ENCODE measurements around the gene AQP12B.

Gene AQP12B

DNA sequence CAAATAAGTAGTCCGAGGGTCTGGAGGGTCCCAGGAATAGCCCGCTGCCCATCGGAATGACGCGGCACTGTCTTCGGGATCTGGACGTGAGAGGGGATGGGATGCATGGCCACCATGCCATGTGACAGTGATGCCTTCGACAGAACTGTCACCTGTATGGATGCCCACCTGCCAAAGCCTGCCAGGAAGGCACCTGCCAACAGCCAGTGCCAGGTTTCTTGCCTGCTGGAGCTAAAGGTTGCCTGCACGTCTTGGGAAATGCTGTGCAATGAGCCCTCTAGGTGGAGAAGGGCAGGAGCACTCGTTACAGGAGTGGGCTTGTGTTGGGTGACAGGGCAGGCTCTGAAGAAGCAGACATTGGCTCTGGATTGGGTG lies 36.9 kb downstream of the AQP12B start:
- H3K27me3 ChIP-seq (ENCODE audit: insufficient read depth, low read depth), result peaks cover 28% of the 10 kb centered on the region

DNA sequence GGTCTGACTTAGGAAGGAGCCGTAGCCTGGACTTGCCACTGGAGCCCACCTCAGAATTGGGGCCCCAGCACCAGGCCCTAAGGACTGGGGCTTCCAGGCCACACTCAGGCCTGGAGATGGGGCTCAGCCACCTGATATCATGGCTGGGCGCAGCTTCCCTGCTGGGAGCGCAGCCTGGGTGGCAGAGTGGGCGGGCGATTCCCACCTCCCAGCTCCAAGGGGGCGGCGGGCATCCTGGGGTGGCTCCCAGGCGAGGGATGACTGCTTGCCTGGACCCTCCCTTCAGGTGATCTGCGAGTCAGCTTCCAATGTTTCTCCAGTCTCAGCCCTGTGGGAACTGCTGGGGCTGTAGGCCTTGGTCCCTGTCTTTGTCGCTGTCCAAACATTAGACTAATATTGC lies 37.3 kb downstream of the AQP12B start:
- Histone ChIP-seq H3K4me1 (ENCODE audit: low read depth, poor library complexity, severe bottlenecking) (no peaks in the 10 kb centered on the region), H3K27me3 (ENCODE audit: insufficient read depth, low read depth) (peaks cover 28% of the 10 kb centered on the region), H3K9ac (no peak overlapping the region), H2AFZ (ENCODE audit: low read depth) (no peak overlapping the region), H3K4me3 (IDR thresholded peaks at IDR 0.05; ENCODE audit: insufficient read depth, low read depth, low read length) (no peak overlapping the region), H4K20me1 (ENCODE audit: insufficient read depth) (no peaks in the 10 kb centered on the region), H3K79me2 (ENCODE audit: insufficient read depth, low read depth) (no peaks in the 10 kb centered on the region), H3K27ac (no peak overlapping the region), H3K36me3 (ENCODE audit: insufficient read depth) (no peaks in the 10 kb centered on the region), H3K4me2 (no peak overlapping the region)
- TF ChIP-seq, protein P1, sequence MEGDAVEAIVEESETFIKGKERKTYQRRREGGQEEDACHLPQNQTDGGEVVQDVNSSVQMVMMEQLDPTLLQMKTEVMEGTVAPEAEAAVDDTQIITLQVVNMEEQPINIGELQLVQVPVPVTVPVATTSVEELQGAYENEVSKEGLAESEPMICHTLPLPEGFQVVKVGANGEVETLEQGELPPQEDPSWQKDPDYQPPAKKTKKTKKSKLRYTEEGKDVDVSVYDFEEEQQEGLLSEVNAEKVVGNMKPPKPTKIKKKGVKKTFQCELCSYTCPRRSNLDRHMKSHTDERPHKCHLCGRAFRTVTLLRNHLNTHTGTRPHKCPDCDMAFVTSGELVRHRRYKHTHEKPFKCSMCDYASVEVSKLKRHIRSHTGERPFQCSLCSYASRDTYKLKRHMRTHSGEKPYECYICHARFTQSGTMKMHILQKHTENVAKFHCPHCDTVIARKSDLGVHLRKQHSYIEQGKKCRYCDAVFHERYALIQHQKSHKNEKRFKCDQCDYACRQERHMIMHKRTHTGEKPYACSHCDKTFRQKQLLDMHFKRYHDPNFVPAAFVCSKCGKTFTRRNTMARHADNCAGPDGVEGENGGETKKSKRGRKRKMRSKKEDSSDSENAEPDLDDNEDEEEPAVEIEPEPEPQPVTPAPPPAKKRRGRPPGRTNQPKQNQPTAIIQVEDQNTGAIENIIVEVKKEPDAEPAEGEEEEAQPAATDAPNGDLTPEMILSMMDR (conservative IDR thresholded peaks at IDR 0.05; ENCODE audit: low read depth, low read length), result no peak

More for the DNA sequence above, 36.9 kb downstream of the AQP12B start:
- H3K4me1 ChIP-seq (ENCODE audit: low read depth, poor library complexity, severe bottlenecking), result no peaks in the 10 kb centered on the region
- H3K4me2 ChIP-seq, result no peak overlapping the region
- H3K36me3 ChIP-seq (ENCODE audit: insufficient read depth), result no peaks in the 10 kb centered on the region
- no peak overlapping the region for H2AFZ ChIP-seq (ENCODE audit: low read depth)
- H3K27ac ChIP-seq, result no peak overlapping the region
- H3K79me2 ChIP-seq (ENCODE audit: insufficient read depth, low read depth), result no peaks in the 10 kb centered on the region
- H4K20me1 ChIP-seq (ENCODE audit: insufficient read depth), result no peaks in the 10 kb centered on the region
- no peak overlapping the region for H3K9ac ChIP-seq
- TF ChIP-seq, protein P1 (conservative IDR thresholded peaks at IDR 0.05; ENCODE audit: low read depth, low read length), result no peak
- no peak overlapping the region for H3K4me3 ChIP-seq (IDR thresholded peaks at IDR 0.05; ENCODE audit: insufficient read depth, low read depth, low read length)

DNA sequence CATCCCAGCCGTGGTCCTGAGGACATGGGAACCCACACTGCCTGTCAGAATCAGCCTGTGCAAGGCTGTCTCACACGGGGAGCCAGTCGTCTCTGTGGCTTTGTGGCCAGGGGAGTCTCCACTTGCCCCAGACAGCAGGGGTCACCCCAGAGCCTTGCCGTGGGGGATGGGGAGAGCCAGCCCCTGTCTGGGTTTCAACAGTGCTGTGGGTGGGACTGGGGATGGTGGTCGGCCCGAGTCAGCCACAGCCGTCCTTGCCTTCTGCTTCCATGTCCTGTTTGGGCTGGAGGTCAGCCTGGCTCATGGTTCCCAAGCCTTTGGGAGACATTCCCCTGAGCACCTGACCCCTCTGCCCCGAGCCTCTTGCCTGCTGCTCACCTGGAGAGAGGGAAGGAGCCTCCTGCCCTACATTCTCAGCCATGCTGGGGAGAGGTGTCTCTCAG lies 37.8 kb downstream of the AQP12B start:
- no peak overlapping the region for H3K27ac ChIP-seq
- TF ChIP-seq, protein P1 (conservative IDR thresholded peaks at IDR 0.05; ENCODE audit: low read depth, low read length), result no peak
- no peak overlapping the region for H3K9ac ChIP-seq
- H4K20me1 ChIP-seq (ENCODE audit: insufficient read depth), result no peaks in the 10 kb centered on the region
- no peak overlapping the region for H2AFZ ChIP-seq (ENCODE audit: low read depth)
- no peaks in the 10 kb centered on the region for H3K36me3 ChIP-seq (ENCODE audit: insufficient read depth)
- no peaks in the 10 kb centered on the region for H3K4me1 ChIP-seq (ENCODE audit: low read depth, poor library complexity, severe bottlenecking)
- H3K27me3 ChIP-seq (ENCODE audit: insufficient read depth, low read depth), result peaks cover 25% of the 10 kb centered on the region
- H3K4me3 ChIP-seq (IDR thresholded peaks at IDR 0.05; ENCODE audit: insufficient read depth, low read depth, low read length), result no peak overlapping the region
- H3K79me2 ChIP-seq (ENCODE audit: insufficient read depth, low read depth), result no peaks in the 10 kb centered on the region
- no peak overlapping the region for H3K4me2 ChIP-seq

DNA sequence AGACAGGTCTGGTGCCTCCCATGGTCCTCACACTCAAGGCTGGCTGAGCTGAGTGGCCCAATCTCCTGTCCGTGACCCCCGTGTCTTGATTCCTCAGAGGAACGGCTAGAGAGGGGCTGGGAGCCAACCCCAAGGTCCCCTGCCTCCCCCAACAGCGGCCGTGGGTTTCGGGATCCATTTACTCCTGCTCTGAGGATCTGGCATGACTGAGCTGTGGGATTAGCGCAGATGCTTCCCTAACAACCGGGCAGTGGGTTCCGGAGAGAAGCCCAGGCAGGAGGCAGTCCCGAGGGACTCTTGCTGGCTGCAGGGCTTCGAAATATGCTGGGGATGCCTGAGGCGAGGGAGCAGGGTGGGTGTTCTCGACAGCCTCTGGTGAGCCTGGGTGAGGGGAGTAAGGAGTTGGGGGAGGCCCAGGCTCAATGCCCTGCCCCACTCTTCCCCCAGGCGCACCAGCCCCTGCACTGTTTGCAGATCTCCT lies 38.5 kb downstream of the AQP12B start:
- TF ChIP-seq, protein P1 (conservative IDR thresholded peaks at IDR 0.05; ENCODE audit: low read depth, low read length), result no peak
- peaks cover 18% of the 10 kb centered on the region; the same call in 1 of the 2 replicates for H3K27me3 ChIP-seq (ENCODE audit: insufficient read depth, low read depth)

More for the DNA sequence above, 38.5 kb downstream of the AQP12B start:
- H3K27ac ChIP-seq, result no peak overlapping the region
- no peak overlapping the region for H3K4me3 ChIP-seq (IDR thresholded peaks at IDR 0.05; ENCODE audit: insufficient read depth, low read depth, low read length)
- H3K9ac ChIP-seq, result no peak overlapping the region
- H3K36me3 ChIP-seq (ENCODE audit: insufficient read depth), result no peaks in the 10 kb centered on the region
- H3K4me2 ChIP-seq, result no peak overlapping the region
- no peaks in the 10 kb centered on the region for H3K4me1 ChIP-seq (ENCODE audit: low read depth, poor library complexity, severe bottlenecking)
- no peaks in the 10 kb centered on the region for H4K20me1 ChIP-seq (ENCODE audit: insufficient read depth)
- no peaks in the 10 kb centered on the region for H3K79me2 ChIP-seq (ENCODE audit: insufficient read depth, low read depth)
- H2AFZ ChIP-seq (ENCODE audit: low read depth), result no peak overlapping the region

All from KMS-11 (cell line).